ENCODE data around the gene NDUFS3.

GRCh38 chr11:47611348-47611794, 32.5 kb downstream of the NDUFS3 start:
- TF ChIP-seq, protein P1, sequence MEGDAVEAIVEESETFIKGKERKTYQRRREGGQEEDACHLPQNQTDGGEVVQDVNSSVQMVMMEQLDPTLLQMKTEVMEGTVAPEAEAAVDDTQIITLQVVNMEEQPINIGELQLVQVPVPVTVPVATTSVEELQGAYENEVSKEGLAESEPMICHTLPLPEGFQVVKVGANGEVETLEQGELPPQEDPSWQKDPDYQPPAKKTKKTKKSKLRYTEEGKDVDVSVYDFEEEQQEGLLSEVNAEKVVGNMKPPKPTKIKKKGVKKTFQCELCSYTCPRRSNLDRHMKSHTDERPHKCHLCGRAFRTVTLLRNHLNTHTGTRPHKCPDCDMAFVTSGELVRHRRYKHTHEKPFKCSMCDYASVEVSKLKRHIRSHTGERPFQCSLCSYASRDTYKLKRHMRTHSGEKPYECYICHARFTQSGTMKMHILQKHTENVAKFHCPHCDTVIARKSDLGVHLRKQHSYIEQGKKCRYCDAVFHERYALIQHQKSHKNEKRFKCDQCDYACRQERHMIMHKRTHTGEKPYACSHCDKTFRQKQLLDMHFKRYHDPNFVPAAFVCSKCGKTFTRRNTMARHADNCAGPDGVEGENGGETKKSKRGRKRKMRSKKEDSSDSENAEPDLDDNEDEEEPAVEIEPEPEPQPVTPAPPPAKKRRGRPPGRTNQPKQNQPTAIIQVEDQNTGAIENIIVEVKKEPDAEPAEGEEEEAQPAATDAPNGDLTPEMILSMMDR (IDR thresholded peaks at IDR 0.05), result no peak
- TF ChIP-seq EP300 (IDR thresholded peaks at IDR 0.05), result no peak
- TF ChIP-seq POLR2AphosphoS5 (IDR thresholded peaks at IDR 0.05), result no peak
